GM18526 (cell line): Measurements from ENCODE around the gene STOML1.

ENCODE experiments used
- POLR2A ChIP-seq: IDR thresholded peaks from 3 replicates; pipeline ENCODE4 v1.6.1; 2011; ENCODE audit not compliant: insufficient read length; ENCODE audit errors: extremely low read depth

The STOML1 gene

GRCh38 chr15:74032046-74032445 lies 40.0 kb upstream of the STOML1 start:
- TF ChIP-seq POLR2A: no peak

GRCh38 chr15:74028646-74029045 lies 36.6 kb upstream of the STOML1 start:
- no peak for TF ChIP-seq POLR2A

- no peak for TF ChIP-seq POLR2A
These were observed 35.6 kb upstream of the STOML1 start for GRCh38 chr15:74027688-74028087.

GRCh38 chr15:74025436-74025835 lies 33.3 kb upstream of the STOML1 start:
- TF ChIP-seq POLR2A: no peak

- TF ChIP-seq POLR2A: no peak
These were observed 32.6 kb upstream of the STOML1 start for GRCh38 chr15:74024687-74025086.

GRCh38 chr15:74022706-74023470 lies 30.8 kb upstream of the STOML1 start:
- TF ChIP-seq POLR2A: no peak

GRCh38 chr15:74019734-74020133 lies 27.6 kb upstream of the STOML1 start:
- no peak for TF ChIP-seq POLR2A

GRCh38 chr15:74013374-74013894 lies 21.3 kb upstream of the STOML1 start:
- no peak for TF ChIP-seq POLR2A

GRCh38 chr15:74011610-74012009 lies 19.5 kb upstream of the STOML1 start:
- no peak for TF ChIP-seq POLR2A

- TF ChIP-seq POLR2A: no peak
These were observed 18.9 kb upstream of the STOML1 start for GRCh38 chr15:74010929-74011540.

- TF ChIP-seq POLR2A: no peak
These were observed 16.8 kb upstream of the STOML1 start for GRCh38 chr15:74008901-74009300.

GRCh38 chr15:74007820-74008371 lies 15.8 kb upstream of the STOML1 start:
- no peak for TF ChIP-seq POLR2A

GRCh38 chr15:74006774-74007639 lies 14.9 kb upstream of the STOML1 start:
- TF ChIP-seq POLR2A: no peak

GRCh38 chr15:73997986-73998385 lies 5.9 kb upstream of the STOML1 start:
- no peak for TF ChIP-seq POLR2A

GRCh38 chr15:73996939-73997338 lies 4.8 kb upstream of the STOML1 start:
- TF ChIP-seq POLR2A: peak; percentile 21
